ENCODE measurements around the gene RGS13. TPM values are rescaled to one million over a fixed set of nuclear protein-coding genes. Genes with fewer than 3 reads are reported as not detected.

Gene RGS13
- total RNA-seq = not detected in 2 replicates

GRCh38 chr1:192635939-192636338, at the start of gene RGS13:
Gene RGS13, plus strand, starts transcription at chr1:192636147. Its CDS starts 8,188 bp downstream, at chr1:192644335.

Other genes with a start within 250 kb of the RGS13 start
- not detected in 2 replicates for gene RGS1, start 60.4 kb upstream of the RGS13 start, total RNA-seq
- 24.3 and 32.9 TPM in 2 replicates for gene RGS2, start 172.9 kb downstream of the RGS13 start, total RNA-seq

Data from cardiac atrium fibroblast (primary cell).